Measurements from ENCODE around the gene PROSER3. TPM values are rescaled to one million over a fixed set of nuclear protein-coding genes. Genes with fewer than 3 reads are reported as not detected.

The PROSER3 gene
- total and polyA plus RNA-seq, 2 of the 4 experiments (the other 2 are of a cell fraction), result 5.4 to 21.8 TPM

DNA sequence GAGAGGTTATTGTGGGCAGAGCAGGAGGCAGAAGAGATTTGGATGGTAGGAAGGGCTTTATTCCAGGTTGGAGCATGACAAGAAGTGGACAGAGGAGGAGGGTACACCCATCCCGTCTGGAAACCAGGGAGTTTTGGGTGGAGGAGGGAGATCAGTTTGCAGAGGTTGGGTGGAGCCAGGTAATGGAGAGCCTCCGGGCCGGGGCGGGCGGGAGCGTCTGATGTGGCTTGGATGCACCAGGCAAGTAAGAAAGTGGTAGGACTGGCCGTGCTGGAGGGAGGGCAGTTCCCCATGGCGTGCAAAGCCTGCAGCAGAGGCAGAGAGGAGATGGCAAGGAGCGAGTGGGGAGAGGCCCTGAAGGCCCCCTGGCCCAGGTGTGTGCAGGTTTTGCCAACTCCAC is 26.6 kb upstream of the PROSER3 start:
- Histone ChIP-seq H3K36me3 (ENCODE audit: control insufficient read depth, insufficient read depth, low read length) (peaks cover 88% of the 10 kb centered on the region), H4K20me1 (ENCODE audit: insufficient read depth, low read length) (peaks cover 9% of the 10 kb centered on the region), H3K9me1 (ENCODE audit: insufficient read depth, low read length) (no peaks in the 10 kb centered on the region), H3K4ac (ENCODE audit: low read depth, low read length) (no peak overlapping the region), H2BK20ac (ENCODE audit: low read depth, low read length) (no peak overlapping the region), H4K5ac (ENCODE audit: low read depth, low read length) (no peak overlapping the region), H2AK5ac (ENCODE audit: low read depth, low read length) (no peak overlapping the region), H2AFZ (replicated peaks; ENCODE audit: low read length, poor library complexity) (no peak overlapping the region), H3K14ac (replicated peaks; ENCODE audit: low read depth, low read length) (no peak overlapping the region), H3K23ac (ENCODE audit: low read depth, low read length) (no peak overlapping the region), H3K9me3 (ENCODE audit: control insufficient read depth, insufficient read depth, low read length) (no peaks in the 10 kb centered on the region), H3K27me3 (ENCODE audit: control insufficient read depth, insufficient read depth, low read length) (no peaks in the 10 kb centered on the region), H3K9ac (ENCODE audit: low read depth, low read length) (no peak overlapping the region), H2BK5ac (ENCODE audit: low read depth, low read length, poor library complexity, severe bottlenecking) (no peak overlapping the region), H4K8ac (ENCODE audit: low read depth in 2 of 2, low read length in 2 of 2) (no peak overlapping the region), H3K18ac (ENCODE audit: low read depth, low read length) (no peak overlapping the region), H3K56ac (ENCODE audit: extremely low read depth, insufficient read depth, low read length) (no peak overlapping the region), H2BK15ac (ENCODE audit: low read depth, low read length) (no peak overlapping the region), H3K4me1 (ENCODE audit: control insufficient read depth, insufficient read depth, low read length) (no peaks in the 10 kb centered on the region), H3K79me1 (ENCODE audit: low read depth in 1 of 2, low read length in 2 of 2) (peaks cover 0 to 23% of the 10 kb centered on the region in 2 experiments; a peak in 3 of 4 replicates), H2AK9ac (replicated peaks; ENCODE audit: low read depth, low read length, poor library complexity) (no peak overlapping the region), H3K27ac (ENCODE audit: insufficient read depth, low read length) (no peak overlapping the region), H4K91ac (ENCODE audit: insufficient read depth, low read depth, low read length) (no peak overlapping the region), H2BK120ac (ENCODE audit: low read depth, low read length) (no peak overlapping the region), H3K4me3 (ENCODE audit: insufficient read depth, low read depth, low read length) (no peak overlapping the region), H3K4me2 (ENCODE audit: low read depth, low read length) (no peak overlapping the region)
- BruUV-seq (replicated peaks), result no TSS peak
- no peak for TF ChIP-seq BHLHE40 (IDR thresholded peaks at IDR 0.05; ENCODE audit: low read depth, low read length)
- no peak for TF ChIP-seq NFE2L2 (IDR thresholded peaks at IDR 0.05; ENCODE audit: low read depth, low read length)
- TF ChIP-seq, protein P1, sequence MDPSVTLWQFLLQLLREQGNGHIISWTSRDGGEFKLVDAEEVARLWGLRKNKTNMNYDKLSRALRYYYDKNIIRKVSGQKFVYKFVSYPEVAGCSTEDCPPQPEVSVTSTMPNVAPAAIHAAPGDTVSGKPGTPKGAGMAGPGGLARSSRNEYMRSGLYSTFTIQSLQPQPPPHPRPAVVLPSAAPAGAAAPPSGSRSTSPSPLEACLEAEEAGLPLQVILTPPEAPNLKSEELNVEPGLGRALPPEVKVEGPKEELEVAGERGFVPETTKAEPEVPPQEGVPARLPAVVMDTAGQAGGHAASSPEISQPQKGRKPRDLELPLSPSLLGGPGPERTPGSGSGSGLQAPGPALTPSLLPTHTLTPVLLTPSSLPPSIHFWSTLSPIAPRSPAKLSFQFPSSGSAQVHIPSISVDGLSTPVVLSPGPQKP (IDR thresholded peaks at IDR 0.05; ENCODE audit: borderline replicate concordance, low read depth, low read length), result no peak
- no peak for TF ChIP-seq MAZ (IDR thresholded peaks at IDR 0.05; ENCODE audit: borderline replicate concordance, low read depth, low read length)
- no peak for TF ChIP-seq RAD21 (IDR thresholded peaks at IDR 0.05; ENCODE audit: low read length)
- no peak for TF ChIP-seq CHD1 (IDR thresholded peaks at IDR 0.05; ENCODE audit: low read depth, low read length)
- TF ChIP-seq, protein P2, sequence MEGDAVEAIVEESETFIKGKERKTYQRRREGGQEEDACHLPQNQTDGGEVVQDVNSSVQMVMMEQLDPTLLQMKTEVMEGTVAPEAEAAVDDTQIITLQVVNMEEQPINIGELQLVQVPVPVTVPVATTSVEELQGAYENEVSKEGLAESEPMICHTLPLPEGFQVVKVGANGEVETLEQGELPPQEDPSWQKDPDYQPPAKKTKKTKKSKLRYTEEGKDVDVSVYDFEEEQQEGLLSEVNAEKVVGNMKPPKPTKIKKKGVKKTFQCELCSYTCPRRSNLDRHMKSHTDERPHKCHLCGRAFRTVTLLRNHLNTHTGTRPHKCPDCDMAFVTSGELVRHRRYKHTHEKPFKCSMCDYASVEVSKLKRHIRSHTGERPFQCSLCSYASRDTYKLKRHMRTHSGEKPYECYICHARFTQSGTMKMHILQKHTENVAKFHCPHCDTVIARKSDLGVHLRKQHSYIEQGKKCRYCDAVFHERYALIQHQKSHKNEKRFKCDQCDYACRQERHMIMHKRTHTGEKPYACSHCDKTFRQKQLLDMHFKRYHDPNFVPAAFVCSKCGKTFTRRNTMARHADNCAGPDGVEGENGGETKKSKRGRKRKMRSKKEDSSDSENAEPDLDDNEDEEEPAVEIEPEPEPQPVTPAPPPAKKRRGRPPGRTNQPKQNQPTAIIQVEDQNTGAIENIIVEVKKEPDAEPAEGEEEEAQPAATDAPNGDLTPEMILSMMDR (conservative IDR thresholded peaks at IDR 0.05; ENCODE audit: low read depth, low read length), result no peak
- no peak for TF ChIP-seq MAFK (IDR thresholded peaks at IDR 0.05; ENCODE audit: low read depth, low read length)
- TF ChIP-seq, protein P3, sequence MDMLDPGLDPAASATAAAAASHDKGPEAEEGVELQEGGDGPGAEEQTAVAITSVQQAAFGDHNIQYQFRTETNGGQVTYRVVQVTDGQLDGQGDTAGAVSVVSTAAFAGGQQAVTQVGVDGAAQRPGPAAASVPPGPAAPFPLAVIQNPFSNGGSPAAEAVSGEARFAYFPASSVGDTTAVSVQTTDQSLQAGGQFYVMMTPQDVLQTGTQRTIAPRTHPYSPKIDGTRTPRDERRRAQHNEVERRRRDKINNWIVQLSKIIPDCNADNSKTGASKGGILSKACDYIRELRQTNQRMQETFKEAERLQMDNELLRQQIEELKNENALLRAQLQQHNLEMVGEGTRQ (IDR thresholded peaks at IDR 0.05; ENCODE audit: low read depth, low read length), result no peak
- no peak for TF ChIP-seq SMC3 (IDR thresholded peaks at IDR 0.05; ENCODE audit: low read depth, low read length)
- no peak for TF ChIP-seq POLR2A (IDR thresholded peaks at IDR 0.05; ENCODE audit: low read depth, low read length)
- no peak for TF ChIP-seq RFX5 (IDR thresholded peaks at IDR 0.05; ENCODE audit: low read depth, low read length)
- no peak for TF ChIP-seq CEBPB (IDR thresholded peaks at IDR 0.05; ENCODE audit: low read depth, low read length)
- TF ChIP-seq RCOR1 (IDR thresholded peaks at IDR 0.05; ENCODE audit: insufficient replicate concordance, low read length), result no peak
- no peak for TF ChIP-seq FOS (IDR thresholded peaks at IDR 0.05; ENCODE audit: low read depth, low read length)
- no peak for TF ChIP-seq MXI1 (IDR thresholded peaks at IDR 0.05; ENCODE audit: borderline replicate concordance, low read depth, low read length)
- CTCF ChIA-PET, result no interaction called here
- dilution Hi-C loops (cut with HindIII; ENCODE audit: low sequenced_read_pairs, unreplicated experiment) (no loop called here), in situ Hi-C loops (cut with MboI; ENCODE audit: low sequenced_read_pairs) (no loop called here), intact Hi-C loops (cut with micrococcal nuclease) (no loop called here)
- DNase-seq, result no peak
- POLR2A ChIA-PET (ENCODE audit: unreplicated experiment), result no interaction called here
- 88% methylated on average over 4 of the region's 9 CpGs; no CpG with 5 or more reads in 1 of the 2 experiments for WGBS, 2 experiments (ENCODE audit: extremely low coverage in 2 of 2, insufficient read length in 1 of 2)
- no peak for ATAC-seq (ENCODE audit: low read depth)

All from IMR-90 (cell line).